IPS-18c (cell line): ENCODE measurements around the gene CYGB.

Source experiments
- H3K4me3 ChIP-seq: 2 replicates; pipeline ENCODE4 v1.7.0; 2013; ENCODE audit warnings: low read depth, mild to moderate bottlenecking, low read length, moderate library complexity; ENCODE audit not compliant: insufficient read depth
- H3K9me3 ChIP-seq: one replicate; pipeline ENCODE4 v1.6.1; 2013; ENCODE audit warnings: mild to moderate bottlenecking, low read length, moderate library complexity; ENCODE audit not compliant: control insufficient read depth, insufficient read depth

Gene CYGB

GRCh38 chr17:76501018-76501826, 36.3 kb downstream of the CYGB start, which contains the start of gene RHBDF2:
RHBDF2 (minus strand) TSS chr17:76501423; CDS start chr17:76481524, 19,899 bp downstream.
- Histone ChIP-seq H3K9me3 (no peaks in the 10 kb centered on the region), H3K4me3 (peak within 1 kb of the TSS; percentile 81)

- Histone ChIP-seq H3K4me3 (peak overlapping the region; percentile 81), H3K9me3 (no peaks in the 10 kb centered on the region)
Observed at GRCh38 chr17:76500747-76501017, 36.8 kb downstream of the CYGB start.

GRCh38 chr17:76500074-76500746, 37.3 kb downstream of the CYGB start:
- H3K4me3 ChIP-seq: peak overlapping the region; percentile 81
- H3K9me3 ChIP-seq: no peaks in the 10 kb centered on the region

GRCh38 chr17:76499267-76499667, 38.2 kb downstream of the CYGB start:
- Histone ChIP-seq H3K9me3 (no peaks in the 10 kb centered on the region), H3K4me3 (no peak overlapping the region)

GRCh38 chr17:76498876-76499251, 38.6 kb downstream of the CYGB start:
- H3K4me3 ChIP-seq: no peak overlapping the region
- no peaks in the 10 kb centered on the region for H3K9me3 ChIP-seq

- H3K4me3 ChIP-seq: no peak overlapping the region
Observed at GRCh38 chr17:76497979-76498875, 39.3 kb downstream of the CYGB start.

GRCh38 chr17:76497699-76497978, 39.9 kb downstream of the CYGB start:
- no peak overlapping the region for H3K4me3 ChIP-seq
- H3K9me3 ChIP-seq: no peaks in the 10 kb centered on the region

More at GRCh38 chr17:76497979-76498875, 39.3 kb downstream of the CYGB start:
- no peaks in the 10 kb centered on the region for H3K9me3 ChIP-seq

- Histone ChIP-seq H3K9me3 (no peaks in the 10 kb centered on the region), H3K4me3 (no peak overlapping the region)
Observed at GRCh38 chr17:76496464-76496863, 41.0 kb downstream of the CYGB start.

GRCh38 chr17:76495663-76496400, 41.7 kb downstream of the CYGB start:
- no peak overlapping the region for H3K4me3 ChIP-seq
- H3K9me3 ChIP-seq: no peaks in the 10 kb centered on the region

- H3K4me3 ChIP-seq: no peak overlapping the region
Observed at GRCh38 chr17:76493505-76494167, 43.9 kb downstream of the CYGB start.

GRCh38 chr17:76492989-76493501, 44.5 kb downstream of the CYGB start:
- Histone ChIP-seq H3K4me3 (no peak overlapping the region), H3K9me3 (no peaks in the 10 kb centered on the region)

More at GRCh38 chr17:76493505-76494167, 43.9 kb downstream of the CYGB start:
- H3K9me3 ChIP-seq: no peaks in the 10 kb centered on the region

- Histone ChIP-seq H3K4me3 (no peak overlapping the region), H3K9me3 (no peaks in the 10 kb centered on the region)
Observed at GRCh38 chr17:76492123-76492988, 45.2 kb downstream of the CYGB start.

GRCh38 chr17:76491271-76492122, 46.0 kb downstream of the CYGB start:
- H3K9me3 ChIP-seq: no peaks in the 10 kb centered on the region
- H3K4me3 ChIP-seq: no peak overlapping the region

GRCh38 chr17:76490112-76490710, 47.3 kb downstream of the CYGB start:
- Histone ChIP-seq H3K4me3 (no peak overlapping the region), H3K9me3 (no peaks in the 10 kb centered on the region)
